Heart left ventricle (tissue), 16 donors: ENCODE results near the gene KRT77. TPM values are rescaled to one million over a fixed set of nuclear protein-coding genes. Genes with fewer than 3 reads are reported as not detected.

Source experiments
- ATAC-seq, 4 donors: fragments of 200-7000 bp; cut with Tn5 transposase; one replicate each; pipeline ENCODE4 v1.9.1; 2020 to 2022; ENCODE audit warnings: moderate library complexity in 4 of 4, mild to moderate bottlenecking in 3 of 4, moderate number of reproducible peaks in 1 of 4
- DNase-seq, 5 donors: peaks; one replicate each; pipeline ENCODE4 v3.0.0-alpha.2; 2020
- H3K27ac ChIP-seq, 12 donors: fragments of 200-600 bp; sonication (generic) in 4 of 12; one replicate each; pipeline versions ENCODE4 v1.5.0 to v1.8.0; 2016 to 2022; ENCODE audit warnings: mild to moderate bottlenecking in 2 of 12
- H3K27me3 ChIP-seq, 9 donors: fragments of 200-600 bp; sonication (generic) in 2 of 9; one replicate each; pipeline versions ENCODE4 v1.5.1 to v1.8.0; 2016 to 2022; ENCODE audit warnings: mild to moderate bottlenecking in 3 of 9
- H3K36me3 ChIP-seq, 9 donors: fragments of 200-600 bp; sonication (generic) in 2 of 9; one replicate each; pipeline versions ENCODE4 v1.5.0 to v1.8.0; 2018 to 2022; ENCODE audit warnings: mild to moderate bottlenecking in 2 of 9
- H3K4me1 ChIP-seq, 12 donors: fragments of 200-600 bp; sonication (generic) in 4 of 12; one replicate each; pipeline versions ENCODE4 v1.5.0 to v1.8.0; 2016 to 2022; ENCODE audit warnings: mild to moderate bottlenecking in 3 of 12
- H3K4me3 ChIP-seq, 12 donors: fragments of 200-600 bp; sonication (generic) in 4 of 12; one replicate each; pipeline versions ENCODE4 v1.5.0 to v1.8.0; 2017 to 2022; ENCODE audit warnings: mild to moderate bottlenecking in 9 of 12, moderate library complexity in 4 of 12
- H3K9me3 ChIP-seq, 12 donors: fragments of 200-600 bp; sonication (generic) in 4 of 12; one replicate each; pipeline versions ENCODE4 v1.5.0 to v1.8.0; 2016 to 2022; ENCODE audit warnings: mild to moderate bottlenecking in 1 of 12
- POLR2A ChIP-seq, 2 donors: fragments of 450-650 bp; IDR thresholded peaks; one replicate each; pipeline ENCODE4 v1.6.1; 2017; ENCODE audit warnings: antibody characterized with exemption in 2 of 2, mild to moderate bottlenecking in 2 of 2, moderate library complexity in 2 of 2
- WGBS, 4 donors: extraction: QIAGEN DNeasy Blood & Tissue Kit in 2 of 4; methylation state at CpG; one replicate each; pipeline versions ENCODE4 v1.1.5 to v1.1.7; 2013 to 2018; 5-methylcytosine and 5-hydroxymethylcytosine counted together
- intact Hi-C, 10 donors: fragments of 100-400 bp; cut with DNase I; formaldehyde crosslinking; loops; one replicate each; pipeline versions ENCODE4 v1.11.1 to v1.14.2; 2022
- polyA plus RNA-seq, 2 donors: library from polyadenylated mRNA; stranded (reverse); fragments of 200-250 nt; gene quantifications; one replicate each; pipeline ENCODE4 v1.2.3, GENCODE V29; 2013
- total RNA-seq, 9 donors: library from RNA; depleted of rRNA in 2 of 9; stranded (reverse); fragments of >200 nt in 2 of 9; fragmentation: NEBNext Ultra II Directional in 3 of 9; extraction: Animal tissue kit (Norgen Biotek cat#: 25700) in 3 of 9; gene quantifications; one replicate each; pipeline versions ENCODE4 v1.1.0 to v1.2.4, GENCODE V29; 2016 to 2023
- TF ChIP-seq, protein P1 (sequence below), 12 donors: fragments of 200-600 bp; sonication (generic) in 4 of 12; IDR thresholded peaks; one replicate each; pipeline versions ENCODE4 v1.5.0 to v1.8.0; 2018 to 2022; ENCODE audit warnings: antibody characterized with exemption in 12 of 12, mild to moderate bottlenecking in 5 of 12
- donor health status: ischemic (EF 13 %, LVEDD 7.1; RV severe dilation, severe dysfunction).
- donor health status: healthy with polysubstance abuse.
- donor health status: DM: no; HTN: yes; CAD: no.
- donor health status: DM: no; HTN: no; CAD: no.
- donor health status: ischemic (EF 25% LVEDD 6.9; RV normal size, moderate dysfunction).
- donor health status: ischemic (EF 25% LVEDD 5.7; RV mildly dilated, moderate dysfunction).
- donor health status: healthy.
- donor health status: DM: yes; HTN: yes; CAD: no.
- donor health status: ischemic (EF 35%, LVEDD 5.7; RV mildly dilated, moderate dysfunction).
- donor health status: nonischemic (EF 11% LVEDD 7.7; RV severe dilation, severe dysfunction).
- donor health status: DM: yes; HTN: yes; CAD: no.
- donor health status: PGD.
- donor health status: ischemic (EF 29% LVEDD 5.4; RV normal size, mild dysfunction).
- donor health status: nonischemic (EF 23%, LVEDD 6.1; RV moderate dilation, normal function).

Gene KRT77
- total and polyA plus RNA-seq, 11 donors: not detected

DNA sequence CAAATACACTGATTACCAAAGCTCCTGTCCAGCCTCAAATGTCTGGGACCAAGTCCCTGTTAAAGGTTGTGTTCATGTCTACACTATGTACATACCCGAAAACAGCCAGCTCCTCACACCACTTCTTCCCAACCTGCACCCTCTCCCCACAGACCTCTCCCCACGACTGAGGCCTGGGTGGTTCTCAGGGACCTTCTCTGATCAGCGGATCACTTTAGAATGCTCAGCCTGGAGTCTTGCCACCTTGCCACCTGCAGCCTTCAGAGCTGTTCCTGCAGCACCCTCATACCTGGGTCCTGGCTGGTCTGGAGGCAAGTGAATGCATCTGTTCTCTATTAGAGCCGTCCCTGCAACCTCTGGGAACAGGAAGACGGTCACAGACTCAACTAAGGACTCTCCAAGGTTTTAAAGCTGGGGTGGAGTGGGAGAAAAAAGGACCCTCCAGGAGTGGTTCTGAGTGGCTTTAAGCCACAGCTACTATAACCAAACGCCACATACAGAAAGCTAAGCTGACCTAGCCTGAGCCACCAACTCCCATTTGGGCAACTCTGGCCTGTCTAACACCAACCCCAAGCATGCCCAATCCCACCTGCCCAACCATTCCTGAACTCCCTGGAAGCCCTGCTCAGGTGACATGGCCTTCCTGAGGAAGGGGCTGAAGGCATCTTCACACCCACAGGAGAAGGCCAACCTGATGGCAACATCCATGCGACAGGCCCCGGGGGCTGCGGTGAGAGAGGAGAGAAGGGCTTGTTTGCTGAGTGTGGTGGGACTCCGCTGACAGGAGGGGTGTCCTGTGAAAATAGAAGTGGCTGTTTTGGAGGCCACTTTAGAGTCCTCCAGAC lies 59.9 kb downstream of the KRT77 start:
- Histone ChIP-seq H3K27me3 (peaks cover 0 to 22% (median 0%) of the 10 kb centered on the region in 9 donors), H3K9me3 (no peaks in the 10 kb centered on the region), H3K4me1 (no peaks in the 10 kb centered on the region), H3K4me3 (no peak overlapping the region), H3K27ac (no peak overlapping the region), H3K36me3 (no peaks in the 10 kb centered on the region)
- intact Hi-C loops: no loop called here
- 85 to 93% (median 89%) methylated on average over 9 to 10 of the region's 10 CpGs for whole genome bisulfite sequencing, 4 donors
- TF ChIP-seq, protein P1, sequence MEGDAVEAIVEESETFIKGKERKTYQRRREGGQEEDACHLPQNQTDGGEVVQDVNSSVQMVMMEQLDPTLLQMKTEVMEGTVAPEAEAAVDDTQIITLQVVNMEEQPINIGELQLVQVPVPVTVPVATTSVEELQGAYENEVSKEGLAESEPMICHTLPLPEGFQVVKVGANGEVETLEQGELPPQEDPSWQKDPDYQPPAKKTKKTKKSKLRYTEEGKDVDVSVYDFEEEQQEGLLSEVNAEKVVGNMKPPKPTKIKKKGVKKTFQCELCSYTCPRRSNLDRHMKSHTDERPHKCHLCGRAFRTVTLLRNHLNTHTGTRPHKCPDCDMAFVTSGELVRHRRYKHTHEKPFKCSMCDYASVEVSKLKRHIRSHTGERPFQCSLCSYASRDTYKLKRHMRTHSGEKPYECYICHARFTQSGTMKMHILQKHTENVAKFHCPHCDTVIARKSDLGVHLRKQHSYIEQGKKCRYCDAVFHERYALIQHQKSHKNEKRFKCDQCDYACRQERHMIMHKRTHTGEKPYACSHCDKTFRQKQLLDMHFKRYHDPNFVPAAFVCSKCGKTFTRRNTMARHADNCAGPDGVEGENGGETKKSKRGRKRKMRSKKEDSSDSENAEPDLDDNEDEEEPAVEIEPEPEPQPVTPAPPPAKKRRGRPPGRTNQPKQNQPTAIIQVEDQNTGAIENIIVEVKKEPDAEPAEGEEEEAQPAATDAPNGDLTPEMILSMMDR (IDR thresholded peaks at IDR 0.05): no peak
- no peak for TF ChIP-seq POLR2A (IDR thresholded peaks at IDR 0.05)
- no peak for DNase-seq
- no peak for ATAC-seq

DNA sequence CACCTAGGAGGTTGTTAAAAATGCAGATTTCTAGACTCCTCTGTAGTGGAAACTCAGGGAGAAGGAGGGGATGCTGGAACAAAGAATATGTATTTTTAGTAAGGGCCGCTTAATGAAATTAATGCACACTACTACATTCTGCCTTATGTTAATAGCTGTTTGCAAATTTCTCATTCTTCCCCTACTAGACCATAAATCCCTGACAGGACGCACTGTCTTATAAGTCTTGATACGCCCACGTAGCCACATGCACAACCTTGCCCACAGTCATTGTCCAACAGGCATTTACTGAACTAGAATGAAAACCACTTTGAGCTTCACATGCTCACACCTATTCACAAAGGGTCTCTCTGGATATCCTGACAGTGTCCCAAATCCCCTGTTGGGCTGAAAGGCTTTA lies 61.9 kb downstream of the KRT77 start:
- Histone ChIP-seq H3K4me3 (no peak overlapping the region), H3K9me3 (no peaks in the 10 kb centered on the region), H3K27ac (no peak overlapping the region), H3K36me3 (no peaks in the 10 kb centered on the region), H3K27me3 (peaks cover 0 to 22% (median 0%) of the 10 kb centered on the region in 9 donors), H3K4me1 (no peaks in the 10 kb centered on the region)
- ATAC-seq (no peak), DNase-seq (no peak)
- WGBS, 4 donors: 71 to 79% (median 75%) methylated on average over 4 of the region's 4 CpGs
- TF ChIP-seq, protein P1 (IDR thresholded peaks at IDR 0.05): no peak
- TF ChIP-seq POLR2A (IDR thresholded peaks at IDR 0.05): no peak
- intact Hi-C loops: no loop called here

Other genes starting within 250 kb of the KRT77 start
- gene KRT6C, start 229.7 kb downstream of the KRT77 start, total RNA-seq: not detected
- gene KRT6C, start 229.7 kb downstream of the KRT77 start, polyA plus RNA-seq: not detected
- gene KRT6A, start 210.3 kb downstream of the KRT77 start, total RNA-seq: under 1 TPM in 1 of 9 donors, not detected in 8; 0.11 TPM
- under 1 TPM in 1 of 2 donors, not detected in 1; 0.03 TPM for gene KRT6A, start 210.3 kb downstream of the KRT77 start, polyA plus RNA-seq
- gene KRT5, start 183.1 kb downstream of the KRT77 start, total RNA-seq: 1 to 10 TPM in 1 of 9 donors, not detected in 8; 3.4 TPM
- under 1 TPM in 1 of 2 donors, not detected in 1; 0.40 TPM for gene KRT5, start 183.1 kb downstream of the KRT77 start, polyA plus RNA-seq
- not detected for gene KRT71, start 150.4 kb downstream of the KRT77 start, total RNA-seq
- not detected for gene KRT71, start 150.4 kb downstream of the KRT77 start, polyA plus RNA-seq
- gene KRT74, start 129.7 kb downstream of the KRT77 start, total RNA-seq: not detected
- gene KRT74, start 129.7 kb downstream of the KRT77 start, polyA plus RNA-seq: not detected
- not detected for gene KRT72, start 102.1 kb downstream of the KRT77 start, total RNA-seq
- not detected for gene KRT72, start 102.1 kb downstream of the KRT77 start, polyA plus RNA-seq
- not detected for gene KRT73, start 85.0 kb downstream of the KRT77 start, total RNA-seq
- not detected for gene KRT73, start 85.0 kb downstream of the KRT77 start, polyA plus RNA-seq
- not detected for gene KRT2, start 51.3 kb downstream of the KRT77 start, total RNA-seq
- not detected for gene KRT2, start 51.3 kb downstream of the KRT77 start, polyA plus RNA-seq
- gene KRT1, start 23.1 kb downstream of the KRT77 start, total RNA-seq: under 1 TPM in 1 of 9 donors, not detected in 8; 0.35 TPM
- not detected for gene KRT1, start 23.1 kb downstream of the KRT77 start, polyA plus RNA-seq
- gene KRT76, start 73.8 kb upstream of the KRT77 start, total RNA-seq: not detected
- gene KRT76, start 73.8 kb upstream of the KRT77 start, polyA plus RNA-seq: not detected
- gene KRT3, start 92.6 kb upstream of the KRT77 start, total RNA-seq: not detected
- gene KRT3, start 92.6 kb upstream of the KRT77 start, polyA plus RNA-seq: not detected
- gene KRT4, start 110.6 kb upstream of the KRT77 start, total RNA-seq: not detected
- under 1 TPM in 1 of 2 donors, not detected in 1; 0.51 TPM for gene KRT4, start 110.6 kb upstream of the KRT77 start, polyA plus RNA-seq
- gene KRT79, start 130.8 kb upstream of the KRT77 start, total RNA-seq: not detected
- gene KRT79, start 130.8 kb upstream of the KRT77 start, polyA plus RNA-seq: under 1 TPM in 1 of 2 donors, not detected in 1; 0.24 TPM
- gene KRT78, start 145.5 kb upstream of the KRT77 start, total RNA-seq: not detected
- under 1 TPM in 1 of 2 donors, not detected in 1; 0.14 TPM for gene KRT78, start 145.5 kb upstream of the KRT77 start, polyA plus RNA-seq
- 100 to 1,000 TPM in 6 of 9 donors, 10 to 100 TPM in 3; 79.9 to 210 (median 110) TPM for gene KRT8, start 201.6 kb upstream of the KRT77 start, total RNA-seq
- gene KRT8, start 201.6 kb upstream of the KRT77 start, polyA plus RNA-seq: 100 to 1,000 TPM; 139 to 227 TPM
- gene KRT18, start 245.6 kb upstream of the KRT77 start, total RNA-seq: 10 to 100 TPM in 3 of 9 donors, 1 to 10 TPM in 6; 3.4 to 88.2 (median 6.9) TPM
- 1 to 10 TPM; 6.1 to 8.7 TPM for gene KRT18, start 245.6 kb upstream of the KRT77 start, polyA plus RNA-seq